HG03469 (cell line): Measurements from ENCODE around the gene SEC11C.

ENCODE experiments used
- ATAC-seq: cut with Tn5 transposase; IDR thresholded peaks from one replicate; pipeline ENCODE4 v1.9.1; 2021; ENCODE audit warnings: mild to moderate bottlenecking, moderate library complexity, moderate number of reproducible peaks; ENCODE audit not compliant: unreplicated experiment

The SEC11C gene

GRCh38 chr18:59143441-59143840 lies 3.8 kb downstream of the SEC11C start:
- ATAC-seq, result no peak

GRCh38 chr18:59144483-59144882 lies 4.8 kb downstream of the SEC11C start:
- no peak for ATAC-seq

GRCh38 chr18:59145055-59145454 lies 5.4 kb downstream of the SEC11C start:
- no peak for ATAC-seq

- no peak for ATAC-seq
Observed at GRCh38 chr18:59148192-59148591, 8.5 kb downstream of the SEC11C start.

- ATAC-seq, result no peak
Observed at GRCh38 chr18:59149007-59149406, 9.3 kb downstream of the SEC11C start.

GRCh38 chr18:59149416-59149815 lies 9.7 kb downstream of the SEC11C start:
- no peak for ATAC-seq

GRCh38 chr18:59150236-59150635 lies 10.6 kb downstream of the SEC11C start:
- ATAC-seq, result no peak

GRCh38 chr18:59155153-59155552 lies 15.5 kb downstream of the SEC11C start:
- no peak for ATAC-seq

- no peak for ATAC-seq
Observed at GRCh38 chr18:59156316-59156715, 16.6 kb downstream of the SEC11C start.

- ATAC-seq, result no peak
Observed at GRCh38 chr18:59159265-59159664, 19.6 kb downstream of the SEC11C start.

GRCh38 chr18:59159986-59160385 lies 20.3 kb downstream of the SEC11C start:
- ATAC-seq, result no peak

- ATAC-seq, result no peak
Observed at GRCh38 chr18:59172664-59173249, 33.1 kb downstream of the SEC11C start.

GRCh38 chr18:59177485-59177884 lies 37.8 kb downstream of the SEC11C start:
- ATAC-seq, result no peak

- ATAC-seq, result no peak
Observed at GRCh38 chr18:59180150-59180845, 40.6 kb downstream of the SEC11C start.

- ATAC-seq, result no peak
Observed at GRCh38 chr18:59182673-59183072, 43.0 kb downstream of the SEC11C start.

- ATAC-seq, result no peak
Observed at GRCh38 chr18:59189008-59189407, 49.3 kb downstream of the SEC11C start.

GRCh38 chr18:59189746-59190145 lies 50.1 kb downstream of the SEC11C start:
- ATAC-seq, result no peak

GRCh38 chr18:59196161-59196725 lies 56.6 kb downstream of the SEC11C start:
- ATAC-seq, result no peak

- ATAC-seq, result no peak
Observed at GRCh38 chr18:59197636-59198035, 58.0 kb downstream of the SEC11C start.

- no peak for ATAC-seq
Observed at GRCh38 chr18:59198215-59198614, 58.5 kb downstream of the SEC11C start.

GRCh38 chr18:59200787-59201186 lies 61.1 kb downstream of the SEC11C start:
- no peak for ATAC-seq

- no peak for ATAC-seq
Observed at GRCh38 chr18:59202258-59202820, 62.7 kb downstream of the SEC11C start.
